ENCODE measurements around the gene PHTF1.
A peak's percentile ranks its signal among the peaks of the same experiment; 100 is the strongest.

The PHTF1 gene

GRCh38 chr1:113714606-113715269 lies 44.5 kb downstream of the PHTF1 start:
- TF ChIP-seq GATA3 (IDR thresholded peaks at IDR 0.05; ENCODE audit: low read depth, low read length) = no peak

GRCh38 chr1:113701429-113701828 lies 57.9 kb downstream of the PHTF1 start:
- TF ChIP-seq GATA3 (IDR thresholded peaks at IDR 0.05; ENCODE audit: low read depth, low read length) = no peak
- TF ChIP-seq GATA2 (IDR thresholded peaks at IDR 0.05; ENCODE audit: low read depth, low read length) = no peak

GRCh38 chr1:113694910-113695309 lies 64.4 kb downstream of the PHTF1 start:
- TF ChIP-seq GATA2 (IDR thresholded peaks at IDR 0.05; ENCODE audit: low read depth, low read length) (no peak), GATA3 (IDR thresholded peaks at IDR 0.05; ENCODE audit: low read depth, low read length) (no peak)

GRCh38 chr1:113692824-113693431 lies 66.4 kb downstream of the PHTF1 start:
- TF ChIP-seq GATA3 (IDR thresholded peaks at IDR 0.05; ENCODE audit: low read depth, low read length) (no peak), GATA2 (IDR thresholded peaks at IDR 0.05; ENCODE audit: low read depth, low read length) (no peak)

GRCh38 chr1:113692342-113692741 lies 66.9 kb downstream of the PHTF1 start:
- TF ChIP-seq GATA3 (IDR thresholded peaks at IDR 0.05; ENCODE audit: low read depth, low read length) = no peak
- no peak for TF ChIP-seq GATA2 (IDR thresholded peaks at IDR 0.05; ENCODE audit: low read depth, low read length)

- TF ChIP-seq GATA3 (IDR thresholded peaks at IDR 0.05; ENCODE audit: low read depth, low read length) (no peak), GATA2 (IDR thresholded peaks at IDR 0.05; ENCODE audit: low read depth, low read length) (no peak)
Observed at GRCh38 chr1:113691184-113691583, 68.1 kb downstream of the PHTF1 start.

GRCh38 chr1:113686891-113687618 lies 72.2 kb downstream of the PHTF1 start:
- TF ChIP-seq GATA2 (IDR thresholded peaks at IDR 0.05; ENCODE audit: low read depth, low read length) (no peak), GATA3 (IDR thresholded peaks at IDR 0.05; ENCODE audit: low read depth, low read length) (no peak)

GRCh38 chr1:113684153-113684541 lies 75.1 kb downstream of the PHTF1 start:
- no peak for TF ChIP-seq GATA2 (IDR thresholded peaks at IDR 0.05; ENCODE audit: low read depth, low read length)
- TF ChIP-seq GATA3 (IDR thresholded peaks at IDR 0.05; ENCODE audit: low read depth, low read length) = no peak

- no peak for TF ChIP-seq GATA2 (IDR thresholded peaks at IDR 0.05; ENCODE audit: low read depth, low read length)
- no peak for TF ChIP-seq GATA3 (IDR thresholded peaks at IDR 0.05; ENCODE audit: low read depth, low read length)
Observed at GRCh38 chr1:113683384-113684152, 75.7 kb downstream of the PHTF1 start.

GRCh38 chr1:113681596-113682337 lies 77.5 kb downstream of the PHTF1 start:
- TF ChIP-seq GATA3 (IDR thresholded peaks at IDR 0.05; ENCODE audit: low read depth, low read length) = no peak
- TF ChIP-seq GATA2 (IDR thresholded peaks at IDR 0.05; ENCODE audit: low read depth, low read length) = peak; percentile 32; the same call in 1 of the 2 replicates

GRCh38 chr1:113678159-113678469 lies 81.2 kb downstream of the PHTF1 start:
- TF ChIP-seq GATA2 (IDR thresholded peaks at IDR 0.05; ENCODE audit: low read depth, low read length) (no peak), GATA3 (IDR thresholded peaks at IDR 0.05; ENCODE audit: low read depth, low read length) (no peak)

GRCh38 chr1:113677250-113678158 lies 81.8 kb downstream of the PHTF1 start:
- no peak for TF ChIP-seq GATA2 (IDR thresholded peaks at IDR 0.05; ENCODE audit: low read depth, low read length)
- TF ChIP-seq GATA3 (IDR thresholded peaks at IDR 0.05; ENCODE audit: low read depth, low read length) = no peak

GRCh38 chr1:113676524-113676923 lies 82.8 kb downstream of the PHTF1 start:
- TF ChIP-seq GATA3 (IDR thresholded peaks at IDR 0.05; ENCODE audit: low read depth, low read length) = no peak
- TF ChIP-seq GATA2 (IDR thresholded peaks at IDR 0.05; ENCODE audit: low read depth, low read length) = no peak
